ENCODE measurements around the gene NOTCH2NLA. TPM values are rescaled to one million over a fixed set of nuclear protein-coding genes. Genes with fewer than 3 reads are reported as not detected.
"Not testable (repeated sequence)": the region's sequence is repeated elsewhere in the genome, so short reads cannot be mapped to it uniquely, and the experiment has no call there.

The NOTCH2NLA gene
- polyA plus RNA-seq, 1 donor (not counting 4 experiments of a cell fraction or from before 2014, with no cell fraction given): 31.0 TPM

- H3K4me3 ChIP-seq (ENCODE audit: control insufficient read depth in 2 of 3, extremely low read depth in 1 of 3, insufficient read depth in 2 of 3, low read depth in 1 of 3, low read length in 3 of 3); H3K27ac ChIP-seq (ENCODE audit: control insufficient read depth, insufficient read depth, low read length); H3K9me1 ChIP-seq (ENCODE audit: control insufficient read depth, extremely low read depth, insufficient read depth, low read length); FAIRE-seq; H2AFZ ChIP-seq (ENCODE audit: control insufficient read depth, low read length); H3K79me2 ChIP-seq (ENCODE audit: control insufficient read depth, insufficient read depth, low read length); dilution Hi-C loops (cut with MboI; ENCODE audit: extremely low pct_ligation_motif_present, low sequenced_read_pairs); H3K4me1 ChIP-seq (ENCODE audit: control insufficient read depth, extremely low read depth, insufficient read depth, low read length); H3K36me3 ChIP-seq (ENCODE audit: control insufficient read depth in 2 of 2, extremely low read depth in 1 of 2, insufficient read depth in 2 of 2, low read length in 2 of 2); DNase-seq (ENCODE audit: low read depth, low spot score); H3K9me3 ChIP-seq (ENCODE audit: control insufficient read depth, low read depth, low read length); H3K9ac ChIP-seq (ENCODE audit: control insufficient read depth, extremely low read depth, insufficient read depth, low read length); H3K4me2 ChIP-seq (ENCODE audit: control insufficient read depth, extremely low read depth, insufficient read depth, low read depth, low read length); H3K27me3 ChIP-seq (ENCODE audit: control insufficient read depth, extremely low read depth, insufficient read depth, low read length); H4K20me1 ChIP-seq (ENCODE audit: control insufficient read depth, extremely low read depth, insufficient read depth, low read length): not testable (repeated sequence)
Measured at GRCh38 chr1:146260006-146260730, 31.3 kb upstream of the NOTCH2NLA start.

GRCh38 chr1:146257992-146258552 is 29.3 kb upstream of the NOTCH2NLA start:
- DNase-seq (ENCODE audit: low read depth, low spot score); H3K9me3 ChIP-seq (ENCODE audit: control insufficient read depth, low read depth, low read length); H3K36me3 ChIP-seq (ENCODE audit: control insufficient read depth in 2 of 2, extremely low read depth in 1 of 2, insufficient read depth in 2 of 2, low read length in 2 of 2); H4K20me1 ChIP-seq (ENCODE audit: control insufficient read depth, extremely low read depth, insufficient read depth, low read length); H3K27me3 ChIP-seq (ENCODE audit: control insufficient read depth, extremely low read depth, insufficient read depth, low read length); H3K4me1 ChIP-seq (ENCODE audit: control insufficient read depth, extremely low read depth, insufficient read depth, low read length); H3K79me2 ChIP-seq (ENCODE audit: control insufficient read depth, insufficient read depth, low read length); H3K4me3 ChIP-seq (ENCODE audit: control insufficient read depth in 2 of 3, extremely low read depth in 1 of 3, insufficient read depth in 2 of 3, low read depth in 1 of 3, low read length in 3 of 3); H3K9ac ChIP-seq (ENCODE audit: control insufficient read depth, extremely low read depth, insufficient read depth, low read length); FAIRE-seq; H2AFZ ChIP-seq (ENCODE audit: control insufficient read depth, low read length); H3K9me1 ChIP-seq (ENCODE audit: control insufficient read depth, extremely low read depth, insufficient read depth, low read length); dilution Hi-C loops (cut with MboI; ENCODE audit: extremely low pct_ligation_motif_present, low sequenced_read_pairs); H3K4me2 ChIP-seq (ENCODE audit: control insufficient read depth, extremely low read depth, insufficient read depth, low read depth, low read length); H3K27ac ChIP-seq (ENCODE audit: control insufficient read depth, insufficient read depth, low read length): not testable (repeated sequence)

- FAIRE-seq; H3K36me3 ChIP-seq (ENCODE audit: control insufficient read depth in 2 of 2, extremely low read depth in 1 of 2, insufficient read depth in 2 of 2, low read length in 2 of 2): not testable (repeated sequence)
Measured at GRCh38 chr1:146254569-146255197, 25.9 kb upstream of the NOTCH2NLA start.

GRCh38 chr1:146253249-146253855 is 24.5 kb upstream of the NOTCH2NLA start:
- DNase-seq (ENCODE audit: low read depth, low spot score); H3K4me2 ChIP-seq (ENCODE audit: control insufficient read depth, extremely low read depth, insufficient read depth, low read depth, low read length); H3K4me1 ChIP-seq (ENCODE audit: control insufficient read depth, extremely low read depth, insufficient read depth, low read length); H2AFZ ChIP-seq (ENCODE audit: control insufficient read depth, low read length); H3K4me3 ChIP-seq (ENCODE audit: control insufficient read depth in 2 of 3, extremely low read depth in 1 of 3, insufficient read depth in 2 of 3, low read depth in 1 of 3, low read length in 3 of 3); dilution Hi-C loops (cut with MboI; ENCODE audit: extremely low pct_ligation_motif_present, low sequenced_read_pairs); H3K27me3 ChIP-seq (ENCODE audit: control insufficient read depth, extremely low read depth, insufficient read depth, low read length); H3K9me1 ChIP-seq (ENCODE audit: control insufficient read depth, extremely low read depth, insufficient read depth, low read length); FAIRE-seq; H3K27ac ChIP-seq (ENCODE audit: control insufficient read depth, insufficient read depth, low read length); H3K79me2 ChIP-seq (ENCODE audit: control insufficient read depth, insufficient read depth, low read length); H3K9ac ChIP-seq (ENCODE audit: control insufficient read depth, extremely low read depth, insufficient read depth, low read length); H4K20me1 ChIP-seq (ENCODE audit: control insufficient read depth, extremely low read depth, insufficient read depth, low read length); H3K9me3 ChIP-seq (ENCODE audit: control insufficient read depth, low read depth, low read length); H3K36me3 ChIP-seq (ENCODE audit: control insufficient read depth in 2 of 2, extremely low read depth in 1 of 2, insufficient read depth in 2 of 2, low read length in 2 of 2): not testable (repeated sequence)

More at GRCh38 chr1:146254569-146255197, 25.9 kb upstream of the NOTCH2NLA start:
- H3K27me3 ChIP-seq (ENCODE audit: control insufficient read depth, extremely low read depth, insufficient read depth, low read length); H3K4me3 ChIP-seq (ENCODE audit: control insufficient read depth in 2 of 3, extremely low read depth in 1 of 3, insufficient read depth in 2 of 3, low read depth in 1 of 3, low read length in 3 of 3); H3K4me2 ChIP-seq (ENCODE audit: control insufficient read depth, extremely low read depth, insufficient read depth, low read depth, low read length); dilution Hi-C loops (cut with MboI; ENCODE audit: extremely low pct_ligation_motif_present, low sequenced_read_pairs); H3K9me3 ChIP-seq (ENCODE audit: control insufficient read depth, low read depth, low read length); H3K4me1 ChIP-seq (ENCODE audit: control insufficient read depth, extremely low read depth, insufficient read depth, low read length); H3K9ac ChIP-seq (ENCODE audit: control insufficient read depth, extremely low read depth, insufficient read depth, low read length); H3K9me1 ChIP-seq (ENCODE audit: control insufficient read depth, extremely low read depth, insufficient read depth, low read length); DNase-seq (ENCODE audit: low read depth, low spot score); H3K27ac ChIP-seq (ENCODE audit: control insufficient read depth, insufficient read depth, low read length); H3K79me2 ChIP-seq (ENCODE audit: control insufficient read depth, insufficient read depth, low read length); H4K20me1 ChIP-seq (ENCODE audit: control insufficient read depth, extremely low read depth, insufficient read depth, low read length); H2AFZ ChIP-seq (ENCODE audit: control insufficient read depth, low read length): not testable (repeated sequence)

Measured in keratinocyte (primary cell).